HG03457 (cell line): ENCODE measurements around the gene UMODL1.

ENCODE experiments used
- ATAC-seq: cut with Tn5 transposase; IDR thresholded peaks from one replicate; pipeline ENCODE4 v1.9.1; 2021; ENCODE audit warnings: moderate number of reproducible peaks; ENCODE audit not compliant: unreplicated experiment

Gene UMODL1

GRCh38 chr21:42097274-42097673 is 26.2 kb downstream of the UMODL1 start:
- ATAC-seq, result no peak

DNA sequence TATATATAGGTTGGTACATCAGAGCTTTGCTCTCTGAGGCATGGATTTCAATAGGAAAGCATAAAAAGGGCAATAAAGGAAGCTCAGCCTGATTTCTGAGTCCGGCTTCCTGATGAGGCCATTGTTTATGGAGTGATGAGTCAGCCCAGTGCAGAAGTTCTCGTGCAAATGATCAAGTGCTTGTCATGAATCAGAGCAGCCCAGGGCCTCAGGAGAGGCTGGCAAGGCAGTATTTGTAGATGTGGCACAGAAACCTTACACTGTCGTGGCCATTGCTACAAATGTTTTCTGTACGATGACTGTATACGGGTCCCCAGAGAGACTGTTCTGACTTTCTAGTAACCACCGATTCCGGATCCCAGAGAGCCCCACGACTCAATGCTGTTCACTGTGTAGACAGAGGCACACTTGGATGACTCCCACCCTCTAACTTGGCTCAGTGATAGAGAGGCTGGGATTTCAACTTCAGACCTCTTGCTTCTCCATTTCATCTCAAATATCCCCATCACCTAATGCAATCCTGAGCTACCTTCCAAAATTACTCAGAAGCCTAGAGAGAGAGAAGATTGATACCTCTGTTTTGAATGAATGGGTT is 26.8 kb downstream of the UMODL1 start:
- no peak for ATAC-seq

- no peak for ATAC-seq
Observed at GRCh38 chr21:42098957-42099505, 27.9 kb downstream of the UMODL1 start.

DNA sequence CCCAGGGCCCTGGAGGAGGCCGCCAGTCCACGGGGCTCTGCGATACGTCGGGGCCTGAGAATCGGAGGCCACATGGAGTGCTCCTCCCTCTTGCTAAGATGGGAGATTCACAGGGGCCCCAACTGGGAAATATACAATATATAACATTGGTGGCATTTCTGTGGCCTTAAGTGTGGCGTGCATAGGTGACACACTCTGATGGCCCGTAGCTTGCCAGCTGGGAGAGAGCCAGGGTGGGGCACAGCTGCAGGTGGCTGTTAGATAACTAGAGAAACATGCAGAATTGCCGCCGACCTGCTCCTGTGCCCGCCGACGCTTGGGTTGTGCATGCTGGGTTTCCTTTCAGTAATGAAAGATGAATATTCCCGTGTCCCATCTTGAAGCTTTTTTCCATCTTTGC is 30.1 kb downstream of the UMODL1 start:
- ATAC-seq, result no peak

GRCh38 chr21:42102076-42102475 is 31.0 kb downstream of the UMODL1 start:
- ATAC-seq, result no peak

- no peak for ATAC-seq
Observed at GRCh38 chr21:42102526-42102925, 31.4 kb downstream of the UMODL1 start.

DNA sequence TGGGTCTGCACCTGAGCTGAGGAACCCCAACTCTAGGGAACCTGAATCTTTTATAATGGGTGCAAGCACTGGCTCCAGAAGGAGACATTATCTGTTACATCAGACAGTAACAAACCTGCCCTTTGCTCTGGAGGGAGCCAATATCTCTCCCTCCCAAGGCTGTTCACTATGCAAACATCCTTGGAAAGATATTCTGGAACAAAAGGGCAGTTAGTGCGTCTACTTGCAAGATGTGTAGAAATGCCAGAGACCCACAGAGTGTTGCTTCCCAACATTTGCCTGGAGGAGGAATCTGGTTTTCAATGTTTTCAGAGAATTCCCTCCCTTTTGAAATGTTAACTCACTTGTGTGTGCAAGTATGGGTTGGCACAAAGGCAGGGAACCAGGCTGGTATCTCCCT is 31.9 kb downstream of the UMODL1 start:
- ATAC-seq, result no peak

- ATAC-seq, result no peak
Observed at GRCh38 chr21:42103843-42104242, 32.7 kb downstream of the UMODL1 start.

DNA sequence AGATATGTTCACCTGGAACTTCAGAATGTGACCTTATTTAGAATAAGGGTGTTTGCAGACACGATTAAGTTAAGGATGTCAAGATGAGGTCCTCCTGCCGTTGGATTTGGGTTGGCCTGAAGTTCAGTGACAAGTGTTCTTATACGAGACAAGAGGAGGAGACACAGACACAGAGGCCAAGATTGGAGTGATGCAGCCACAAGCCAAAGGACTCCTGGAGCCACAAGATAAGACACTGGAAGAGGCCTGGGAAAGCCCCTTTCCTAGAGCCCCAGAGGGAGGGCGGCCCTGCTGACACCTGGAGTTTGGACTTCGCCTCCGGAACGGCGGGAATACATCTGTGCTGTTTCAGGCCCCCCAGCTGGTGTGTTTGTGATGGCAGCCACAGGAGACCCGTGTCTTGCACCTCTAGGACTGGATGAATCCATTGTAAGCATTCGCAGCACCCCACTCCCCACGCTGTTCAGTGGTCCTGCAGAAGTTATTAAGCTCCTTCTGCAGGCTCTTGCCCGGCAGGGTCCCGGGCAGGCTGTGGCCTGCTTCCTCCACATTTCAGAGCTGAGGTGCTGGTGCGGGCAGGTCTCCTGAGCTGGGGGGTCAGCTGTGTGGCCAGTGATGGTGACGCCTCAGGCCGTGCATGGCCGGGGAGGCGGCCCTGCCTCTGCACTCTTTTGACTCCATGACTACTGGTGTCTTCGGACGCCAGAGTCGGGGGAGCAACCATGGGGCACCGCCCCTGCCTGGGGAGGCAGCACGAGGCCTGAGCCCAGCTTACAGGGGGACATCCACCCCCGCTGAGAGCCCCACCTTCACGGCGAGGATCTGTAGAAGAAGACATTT is 34.6 kb downstream of the UMODL1 start:
- ATAC-seq, result no peak

DNA sequence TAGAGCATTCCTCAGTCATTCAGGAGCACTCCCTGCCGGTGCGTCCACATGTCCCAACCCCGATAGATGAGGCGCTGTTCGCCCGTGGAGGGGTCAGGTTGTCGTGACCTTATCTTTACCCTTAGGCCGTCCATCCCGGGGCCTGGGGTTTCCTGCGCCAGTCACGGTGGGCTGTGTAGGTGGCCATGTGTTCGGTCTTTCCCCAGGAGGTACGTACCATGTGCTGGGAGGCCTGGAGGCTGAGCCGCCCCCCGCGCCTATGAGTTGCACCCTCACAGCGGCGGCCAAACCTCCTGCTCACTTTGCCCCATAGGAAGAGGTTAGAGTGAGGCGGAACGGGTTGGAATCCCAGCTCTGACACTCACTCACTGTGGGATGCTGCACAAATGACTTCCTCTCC is 35.3 kb downstream of the UMODL1 start:
- ATAC-seq, result no peak

- no peak for ATAC-seq
Observed at GRCh38 chr21:42107177-42107880, 36.2 kb downstream of the UMODL1 start.

- ATAC-seq, result peak; percentile 78
Observed at GRCh38 chr21:42107881-42108553, 36.9 kb downstream of the UMODL1 start.

DNA sequence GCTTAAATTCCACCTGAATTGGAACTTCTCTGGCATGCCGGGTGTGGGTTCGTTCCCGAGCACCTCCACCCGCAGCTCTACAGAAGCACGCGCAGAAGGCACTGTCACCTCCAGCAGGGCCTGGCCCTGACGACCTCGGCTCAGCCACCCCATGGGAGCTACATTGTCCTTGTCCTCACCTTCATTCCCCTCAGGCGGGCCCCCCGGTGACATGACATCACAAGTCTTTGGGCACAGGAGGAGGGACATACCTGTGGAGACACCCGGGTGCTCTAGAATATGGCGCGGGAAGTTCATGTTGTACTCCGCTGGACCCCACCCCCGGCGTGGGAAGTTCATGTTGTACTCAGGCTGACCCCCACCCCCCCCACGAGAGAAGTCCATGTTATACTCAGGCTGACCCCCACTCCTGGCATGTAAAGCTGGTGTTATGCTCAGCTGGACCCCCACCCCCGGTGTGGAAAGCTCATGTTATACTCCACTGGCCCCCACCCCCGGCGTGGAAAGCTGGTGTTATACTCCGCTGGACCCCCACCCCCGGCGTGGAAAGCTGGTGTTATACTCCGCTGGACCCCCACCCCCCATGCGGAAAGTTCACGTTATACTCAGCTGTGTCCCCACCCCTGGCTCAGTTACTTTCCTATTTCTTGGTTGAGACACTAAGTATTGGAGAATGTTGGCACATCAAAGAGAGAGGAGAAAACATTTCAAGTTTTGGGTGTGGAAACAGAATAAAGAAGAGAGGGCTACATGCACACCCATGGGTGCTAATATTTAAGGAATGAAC is 37.6 kb downstream of the UMODL1 start:
- ATAC-seq, result no peak

DNA sequence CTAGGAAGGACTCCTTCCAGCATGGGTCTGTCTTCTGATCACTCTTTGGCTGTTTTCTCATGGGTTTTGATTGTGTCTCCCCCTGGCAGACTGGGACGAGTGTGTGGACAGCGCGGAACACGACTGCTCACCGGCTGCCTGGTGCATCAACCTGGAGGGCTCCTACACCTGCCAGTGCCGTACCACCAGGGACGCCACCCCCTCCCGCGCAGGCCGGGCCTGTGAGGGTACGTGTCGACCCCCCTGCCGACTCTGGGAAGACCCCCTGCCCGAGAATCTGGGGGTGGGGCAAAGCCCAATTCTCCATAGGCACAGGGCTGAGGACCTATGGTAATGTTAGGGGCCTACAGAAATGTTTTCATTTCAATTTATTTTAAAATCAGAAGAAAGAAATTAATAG is 38.4 kb downstream of the UMODL1 start:
- ATAC-seq, result no peak

DNA sequence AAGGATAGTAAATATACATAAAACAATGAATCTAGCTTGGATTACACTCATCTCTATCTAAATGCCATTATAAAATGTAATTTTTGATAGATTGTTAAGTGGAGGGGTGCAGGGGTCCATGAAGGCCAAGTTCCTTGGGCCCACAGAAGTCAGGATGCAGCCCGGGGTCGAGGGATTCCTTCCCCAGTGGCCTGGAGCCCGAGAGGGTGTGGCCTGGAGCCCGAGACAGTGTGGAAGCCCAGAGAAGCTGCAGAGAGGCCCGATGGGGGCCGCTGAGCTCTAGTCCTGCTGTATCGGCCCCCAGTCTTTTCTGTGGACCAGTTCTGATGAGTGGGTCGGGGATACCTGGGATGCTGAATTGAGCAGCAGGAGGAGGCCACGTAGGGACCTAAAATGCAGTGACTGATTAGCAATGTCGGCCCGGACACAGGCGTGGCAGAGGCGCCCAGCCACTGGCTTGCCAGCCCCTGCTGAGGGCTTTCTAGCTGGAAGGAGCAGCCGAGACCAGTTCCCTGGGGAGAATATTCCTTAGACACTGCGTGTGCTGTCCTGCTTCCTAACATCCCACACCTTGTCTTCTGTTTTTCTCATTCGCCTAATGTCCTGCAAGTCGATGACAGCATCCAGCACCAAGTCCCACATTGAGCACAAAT is 38.9 kb downstream of the UMODL1 start:
- no peak for ATAC-seq

- no peak for ATAC-seq
Observed at GRCh38 chr21:42110691-42111469, 39.8 kb downstream of the UMODL1 start.

GRCh38 chr21:42111470-42111743 is 40.3 kb downstream of the UMODL1 start:
- no peak for ATAC-seq

DNA sequence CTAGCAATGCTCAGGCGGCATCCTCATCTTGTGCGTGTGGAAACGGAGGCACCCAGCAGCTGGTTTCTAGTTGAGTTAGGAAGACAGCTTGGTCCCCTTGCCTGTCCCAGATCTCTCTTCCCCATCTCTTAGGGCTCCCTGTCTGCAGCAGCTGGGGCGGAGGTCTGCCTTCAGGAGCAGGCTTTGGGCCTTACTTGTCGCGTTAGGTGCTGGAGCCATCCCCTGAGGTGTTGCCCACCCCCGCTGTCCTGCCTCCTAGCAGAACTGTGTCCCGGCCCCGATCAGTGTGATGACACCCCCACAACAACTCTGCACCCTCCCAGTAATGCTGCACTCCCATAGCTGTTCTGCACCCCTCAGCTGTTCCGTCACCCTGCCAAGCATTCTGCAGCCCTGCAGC is 40.7 kb downstream of the UMODL1 start:
- ATAC-seq, result no peak

DNA sequence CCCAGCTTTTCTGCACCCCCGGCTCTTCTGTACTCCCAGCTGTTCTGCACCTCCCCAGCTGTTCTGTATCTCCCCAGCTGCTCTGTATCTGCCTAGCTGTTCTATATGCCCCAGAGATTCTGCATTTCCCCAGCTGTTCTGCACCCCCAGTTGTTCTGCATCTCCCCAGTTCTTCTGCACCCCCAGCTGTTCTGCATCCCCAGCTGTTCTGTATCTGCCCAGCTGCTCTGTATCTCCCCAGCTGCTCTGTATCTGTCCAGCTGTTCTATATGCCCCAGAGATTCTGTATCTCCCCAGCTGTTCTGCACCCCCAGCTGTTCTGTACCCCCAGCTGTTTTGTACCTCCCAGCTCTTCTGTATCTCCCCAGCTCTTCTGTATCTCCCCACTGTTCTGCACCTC is 41.1 kb downstream of the UMODL1 start:
- ATAC-seq, result no peak
